Endothelial cell (in vitro differentiated cells): ENCODE data around the gene TADA2B. TPM values are rescaled to one million over a fixed set of nuclear protein-coding genes. Genes with fewer than 3 reads are reported as not detected.

Experiments
- DNase-seq: peaks from one replicate; pipeline ENCODE4 v3.0.0; 2021; ENCODE audit warnings: low spot score
- H3K27ac Mint-ChIP-seq: one replicate; pipeline ENCODE4 v1.8.0; 2021; ENCODE audit warnings: mixed read lengths, inconsistent platforms; ENCODE audit not compliant: unreplicated experiment
- H3K27me3 Mint-ChIP-seq: one replicate; pipeline ENCODE4 v1.8.0; 2021; ENCODE audit warnings: mild to moderate bottlenecking, moderate library complexity, mixed read lengths, inconsistent platforms; ENCODE audit not compliant: unreplicated experiment
- H3K36me3 Mint-ChIP-seq: one replicate; pipeline ENCODE4 v1.8.0; 2021; ENCODE audit warnings: mild to moderate bottlenecking, low read depth, mixed read lengths, inconsistent platforms; ENCODE audit not compliant: unreplicated experiment
- H3K4me1 Mint-ChIP-seq: one replicate; pipeline ENCODE4 v1.8.0; 2021; ENCODE audit warnings: mild to moderate bottlenecking, mixed read lengths, inconsistent platforms; ENCODE audit not compliant: unreplicated experiment
- H3K4me3 Mint-ChIP-seq: one replicate; pipeline ENCODE4 v1.8.0; 2021; ENCODE audit warnings: mild to moderate bottlenecking, mixed read lengths, inconsistent platforms; ENCODE audit not compliant: unreplicated experiment
- H3K9me3 Mint-ChIP-seq: one replicate; pipeline ENCODE4 v1.8.0; 2021; ENCODE audit warnings: mixed read lengths, inconsistent platforms; ENCODE audit not compliant: unreplicated experiment
- total RNA-seq: library from RNA; stranded (reverse); fragmentation: NEBNext Ultra II Directional; extraction: Animal tissue kit (Norgen Biotek cat#: 25700); gene quantifications from one replicate; pipeline ENCODE4 v1.2.1, GENCODE V29; 2021; ENCODE audit not compliant: unreplicated experiment
- TF ChIP-seq, protein P1 (sequence below): fragments of 200-600 bp; sonication (generic); IDR thresholded peaks from one replicate; pipeline ENCODE4 v1.5.0; 2021; ENCODE audit warnings: antibody characterized with exemption; ENCODE audit not compliant: unreplicated experiment

Gene TADA2B
- total RNA-seq, 1 donor from 2014 or later: 20.2 TPM

DNA sequence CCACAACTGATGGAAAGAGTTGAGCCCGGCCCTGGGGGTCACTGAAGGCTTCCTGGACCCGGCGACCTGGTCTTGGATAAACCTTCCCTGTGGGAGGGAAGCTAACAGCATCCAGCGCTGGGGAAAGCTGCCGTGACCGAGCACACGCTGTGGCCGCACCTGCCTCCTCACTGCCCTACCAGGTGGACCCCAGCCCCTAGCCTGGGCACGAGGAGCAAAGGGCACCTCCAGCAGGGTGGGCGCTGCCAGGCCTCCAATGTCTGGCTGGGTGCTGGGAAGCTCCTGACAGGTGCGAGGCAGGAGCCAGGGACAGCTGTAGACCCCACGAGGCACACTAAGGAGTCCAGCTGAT, 7.9 kb downstream of the TADA2B start:
- H3K36me3 Mint-ChIP-seq: peaks cover 8% of the 10 kb centered on the region
- peaks cover 4% of the 10 kb centered on the region for H3K27me3 Mint-ChIP-seq
- no peak overlapping the region for H3K27ac Mint-ChIP-seq
- peaks cover 30% of the 10 kb centered on the region for H3K4me1 Mint-ChIP-seq
- no peak overlapping the region for H3K4me3 Mint-ChIP-seq
- TF ChIP-seq, protein P1, sequence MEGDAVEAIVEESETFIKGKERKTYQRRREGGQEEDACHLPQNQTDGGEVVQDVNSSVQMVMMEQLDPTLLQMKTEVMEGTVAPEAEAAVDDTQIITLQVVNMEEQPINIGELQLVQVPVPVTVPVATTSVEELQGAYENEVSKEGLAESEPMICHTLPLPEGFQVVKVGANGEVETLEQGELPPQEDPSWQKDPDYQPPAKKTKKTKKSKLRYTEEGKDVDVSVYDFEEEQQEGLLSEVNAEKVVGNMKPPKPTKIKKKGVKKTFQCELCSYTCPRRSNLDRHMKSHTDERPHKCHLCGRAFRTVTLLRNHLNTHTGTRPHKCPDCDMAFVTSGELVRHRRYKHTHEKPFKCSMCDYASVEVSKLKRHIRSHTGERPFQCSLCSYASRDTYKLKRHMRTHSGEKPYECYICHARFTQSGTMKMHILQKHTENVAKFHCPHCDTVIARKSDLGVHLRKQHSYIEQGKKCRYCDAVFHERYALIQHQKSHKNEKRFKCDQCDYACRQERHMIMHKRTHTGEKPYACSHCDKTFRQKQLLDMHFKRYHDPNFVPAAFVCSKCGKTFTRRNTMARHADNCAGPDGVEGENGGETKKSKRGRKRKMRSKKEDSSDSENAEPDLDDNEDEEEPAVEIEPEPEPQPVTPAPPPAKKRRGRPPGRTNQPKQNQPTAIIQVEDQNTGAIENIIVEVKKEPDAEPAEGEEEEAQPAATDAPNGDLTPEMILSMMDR: no peak
- H3K9me3 Mint-ChIP-seq: no peaks in the 10 kb centered on the region
- no peak for DNase-seq

DNA sequence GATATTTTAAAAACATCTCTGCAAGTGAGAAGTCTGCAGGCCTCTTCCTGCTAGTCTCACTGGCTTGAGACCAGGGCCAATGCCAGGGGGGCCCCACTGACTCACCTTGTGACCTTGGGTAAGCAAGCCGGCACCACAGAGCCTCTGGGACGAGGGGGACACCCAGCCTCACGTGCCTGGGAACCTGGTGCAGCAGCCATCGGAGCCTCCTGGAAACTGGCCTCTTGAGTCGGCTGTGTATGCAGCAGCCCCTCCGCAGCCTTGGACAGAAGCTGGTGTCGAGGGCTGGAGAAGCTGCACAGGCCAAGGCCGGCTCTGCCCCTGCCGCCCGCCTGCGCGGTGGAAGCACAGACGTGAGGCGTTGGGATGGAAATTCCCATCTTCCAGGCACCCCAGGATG, 8.7 kb downstream of the TADA2B start:
- Mint-ChIP-seq H3K36me3 (peaks cover 8% of the 10 kb centered on the region), H3K27ac (no peak overlapping the region), H3K9me3 (no peaks in the 10 kb centered on the region), H3K27me3 (peaks cover 6% of the 10 kb centered on the region), H3K4me3 (no peak overlapping the region), H3K4me1 (peaks cover 27% of the 10 kb centered on the region)
- no peak for DNase-seq
- TF ChIP-seq, protein P1: no peak

DNA sequence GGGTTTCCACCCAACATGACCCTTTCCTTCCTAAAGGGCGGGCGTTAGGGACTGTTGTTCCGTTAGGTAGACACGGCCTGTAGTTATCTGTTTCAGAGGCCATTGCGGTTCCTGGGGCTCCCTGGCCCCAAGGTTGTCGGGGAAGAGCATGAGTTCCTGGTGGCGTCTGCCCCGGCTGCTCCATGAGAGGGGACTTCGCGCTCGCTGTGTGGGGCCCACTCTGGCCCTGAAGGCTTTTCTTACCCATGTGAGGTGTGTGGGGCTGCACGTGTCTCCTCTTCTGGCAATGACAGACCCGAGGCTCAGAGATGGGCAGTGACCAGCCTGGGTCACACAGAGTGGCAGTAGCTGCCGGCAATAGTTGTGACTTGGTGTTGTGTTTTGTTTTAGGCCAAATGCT, 9.1 kb downstream of the TADA2B start:
- H3K27me3 Mint-ChIP-seq: peaks cover 6% of the 10 kb centered on the region
- peaks cover 26% of the 10 kb centered on the region for H3K4me1 Mint-ChIP-seq
- H3K36me3 Mint-ChIP-seq: peaks cover 8% of the 10 kb centered on the region
- no peak overlapping the region for H3K27ac Mint-ChIP-seq
- DNase-seq: no peak
- no peaks in the 10 kb centered on the region for H3K9me3 Mint-ChIP-seq
- H3K4me3 Mint-ChIP-seq: no peak overlapping the region
- TF ChIP-seq, protein P1: no peak

DNA sequence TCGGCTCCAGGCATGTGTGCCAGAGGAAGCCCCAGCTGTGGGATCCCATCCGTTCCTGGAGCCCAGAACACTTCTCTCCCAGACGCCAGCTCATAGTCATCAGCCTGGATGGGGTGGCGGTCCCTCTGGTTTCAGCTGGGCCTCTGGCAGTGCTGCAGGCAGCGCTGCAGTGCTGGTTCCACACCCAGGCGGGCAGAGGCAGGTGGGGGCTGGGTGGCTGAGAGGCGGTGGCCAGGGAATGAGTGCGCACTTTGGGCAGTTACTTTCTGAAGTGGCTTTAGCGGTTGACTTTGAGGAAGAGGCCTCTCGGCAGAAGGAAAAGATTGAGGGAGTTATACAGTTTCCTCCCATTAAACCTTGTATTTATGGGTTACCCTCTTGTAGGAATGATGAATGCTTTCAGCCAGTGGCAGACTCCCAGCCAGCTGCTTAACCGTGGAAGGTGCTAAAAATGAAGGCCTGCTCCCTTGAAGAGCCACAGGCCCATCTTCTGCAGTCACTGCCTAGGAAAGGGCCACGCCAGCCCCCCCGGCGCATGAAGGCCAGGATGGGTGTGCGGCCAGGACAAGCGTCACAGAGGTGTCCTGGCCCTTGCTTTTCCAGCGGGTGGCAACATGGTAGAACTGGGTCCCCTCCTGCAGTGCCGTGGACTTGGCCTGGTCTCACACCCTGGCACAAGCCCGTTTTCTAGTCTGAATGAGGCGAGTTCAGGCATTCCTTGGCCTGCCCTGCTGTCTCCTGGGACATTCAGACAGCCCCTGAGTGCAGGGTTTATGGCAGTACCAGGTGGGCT, 9.9 kb downstream of the TADA2B start:
- H3K9me3 Mint-ChIP-seq: no peaks in the 10 kb centered on the region

More for the DNA sequence above, 9.9 kb downstream of the TADA2B start:
- Mint-ChIP-seq H3K4me1 (peaks cover 24% of the 10 kb centered on the region), H3K4me3 (no peak overlapping the region), H3K36me3 (peaks cover 5% of the 10 kb centered on the region), H3K27me3 (peaks cover 6% of the 10 kb centered on the region), H3K27ac (no peak overlapping the region)
- DNase-seq: no peak
- TF ChIP-seq, protein P1: no peak
